Tibial nerve (tissue), 4 donors: ENCODE data around the gene MAGI2. TPM values are rescaled to one million over a fixed set of nuclear protein-coding genes. Genes with fewer than 3 reads are reported as not detected.
"Not testable (repeated sequence)": the region's sequence is repeated elsewhere in the genome, so short reads cannot be mapped to it uniquely, and the experiment has no call there.

Source experiments
- DNase-seq, 2 donors: peaks; one replicate each; pipeline ENCODE4 v3.0.0-alpha.2; 2019; ENCODE audit warnings: low spot score in 2 of 2
- H3K27ac ChIP-seq, 4 donors: fragments of 200-600 bp; sonication (generic) in 3 of 4; one replicate each; pipeline ENCODE4 v1.5.1; 2017 to 2019; ENCODE audit warnings: mild to moderate bottlenecking in 1 of 4
- H3K27me3 ChIP-seq, 2 donors: fragments of 200-600 bp; sonication (generic) in 1 of 2; one replicate each; pipeline versions ENCODE4 v1.5.1 to v1.6.0; 2017 to 2019
- H3K36me3 ChIP-seq, 3 donors: fragments of 200-600 bp; sonication (generic); one replicate each; pipeline ENCODE4 v1.5.1; 2018 to 2019
- H3K4me1 ChIP-seq, 4 donors: fragments of 200-600 bp; sonication (generic) in 3 of 4; one replicate each; pipeline ENCODE4 v1.5.1; 2017 to 2019
- H3K4me3 ChIP-seq, 4 donors: fragments of 200-600 bp; sonication (generic) in 3 of 4; one replicate each; pipeline ENCODE4 v1.5.1; 2017 to 2019; ENCODE audit warnings: mild to moderate bottlenecking in 1 of 4, moderate library complexity in 1 of 4
- H3K9me3 ChIP-seq, 4 donors: fragments of 200-600 bp; sonication (generic) in 3 of 4; one replicate each; pipeline ENCODE4 v1.5.1; 2017 to 2019
- EP300 ChIP-seq, 2 donors: sonication (generic); formaldehyde crosslinking; IDR thresholded peaks; one replicate each; pipeline ENCODE4 v1.6.1; 2017; ENCODE audit warnings: antibody characterized with exemption in 2 of 2, mild to moderate bottlenecking in 1 of 2
- POLR2A ChIP-seq, 2 donors: fragments of 450-650 bp; IDR thresholded peaks; one replicate each; pipeline ENCODE4 v1.6.1; 2017; ENCODE audit warnings: antibody characterized with exemption in 2 of 2, mild to moderate bottlenecking in 2 of 2, moderate library complexity in 2 of 2
- WGBS, 2 donors: methylation state at CpG; one replicate each; pipeline ENCODE4 v1.1.5; 2018; 5-methylcytosine and 5-hydroxymethylcytosine counted together
- total RNA-seq, 4 donors: library from RNA; depleted of rRNA; stranded (reverse); fragments of >200 nt; gene quantifications; one replicate each; pipeline ENCODE4 v1.1.0, GENCODE V29; 2016
- TF ChIP-seq, protein P1 (sequence below), 5 experiments: fragments of 200-600 bp in 3 of 5; fragments of 450-650 bp in 2 of 5; sonication (generic) in 3 of 5; IDR thresholded peaks; one replicate each; pipeline ENCODE4 v1.5.1; 2016 to 2019; ENCODE audit warnings: antibody characterized with exemption in 5 of 5, mild to moderate bottlenecking in 3 of 5, moderate library complexity in 2 of 5

MAGI2 gene
- total RNA-seq, 4 donors from 2014 or later, result 33.6 to 58.2 (median 55.6) TPM

DNA sequence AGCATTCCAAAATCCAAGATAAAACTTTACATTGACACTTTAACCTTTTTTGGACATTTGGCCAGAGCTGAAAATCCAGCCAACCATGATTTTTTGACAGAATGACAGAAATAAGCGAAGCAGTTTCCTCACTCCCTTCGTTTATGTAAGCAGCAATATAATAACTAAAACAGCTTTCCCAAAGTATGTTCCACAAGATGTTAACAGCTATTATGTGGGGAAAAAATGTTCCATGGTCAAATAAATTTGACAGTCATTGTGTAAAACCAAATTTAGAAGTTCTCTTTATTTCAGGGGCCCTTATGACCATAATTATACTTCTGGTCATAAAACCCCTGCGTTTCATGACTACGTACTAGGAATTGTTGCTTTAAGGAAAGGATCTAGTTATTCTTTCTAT lies 416.5 kb downstream of the MAGI2 start:
- no peaks in the 10 kb centered on the region for H3K9me3 ChIP-seq
- no peaks in the 10 kb centered on the region for H3K36me3 ChIP-seq
- WGBS, 2 donors, result 54 to 65% methylated on average over 4 of the region's 4 CpGs
- H3K4me3 ChIP-seq, result no peak overlapping the region
- TF ChIP-seq EP300 (IDR thresholded peaks at IDR 0.05) (no peak), POLR2A (IDR thresholded peaks at IDR 0.05) (no peak)
- TF ChIP-seq, protein P1, sequence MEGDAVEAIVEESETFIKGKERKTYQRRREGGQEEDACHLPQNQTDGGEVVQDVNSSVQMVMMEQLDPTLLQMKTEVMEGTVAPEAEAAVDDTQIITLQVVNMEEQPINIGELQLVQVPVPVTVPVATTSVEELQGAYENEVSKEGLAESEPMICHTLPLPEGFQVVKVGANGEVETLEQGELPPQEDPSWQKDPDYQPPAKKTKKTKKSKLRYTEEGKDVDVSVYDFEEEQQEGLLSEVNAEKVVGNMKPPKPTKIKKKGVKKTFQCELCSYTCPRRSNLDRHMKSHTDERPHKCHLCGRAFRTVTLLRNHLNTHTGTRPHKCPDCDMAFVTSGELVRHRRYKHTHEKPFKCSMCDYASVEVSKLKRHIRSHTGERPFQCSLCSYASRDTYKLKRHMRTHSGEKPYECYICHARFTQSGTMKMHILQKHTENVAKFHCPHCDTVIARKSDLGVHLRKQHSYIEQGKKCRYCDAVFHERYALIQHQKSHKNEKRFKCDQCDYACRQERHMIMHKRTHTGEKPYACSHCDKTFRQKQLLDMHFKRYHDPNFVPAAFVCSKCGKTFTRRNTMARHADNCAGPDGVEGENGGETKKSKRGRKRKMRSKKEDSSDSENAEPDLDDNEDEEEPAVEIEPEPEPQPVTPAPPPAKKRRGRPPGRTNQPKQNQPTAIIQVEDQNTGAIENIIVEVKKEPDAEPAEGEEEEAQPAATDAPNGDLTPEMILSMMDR (IDR thresholded peaks at IDR 0.05), result no peak
- no peak for DNase-seq
- H3K4me1 ChIP-seq, result peaks cover 0 to 4% (median 0%) of the 10 kb centered on the region in 4 donors
- H3K27me3 ChIP-seq, result no peaks in the 10 kb centered on the region
- no peak overlapping the region for H3K27ac ChIP-seq

DNA sequence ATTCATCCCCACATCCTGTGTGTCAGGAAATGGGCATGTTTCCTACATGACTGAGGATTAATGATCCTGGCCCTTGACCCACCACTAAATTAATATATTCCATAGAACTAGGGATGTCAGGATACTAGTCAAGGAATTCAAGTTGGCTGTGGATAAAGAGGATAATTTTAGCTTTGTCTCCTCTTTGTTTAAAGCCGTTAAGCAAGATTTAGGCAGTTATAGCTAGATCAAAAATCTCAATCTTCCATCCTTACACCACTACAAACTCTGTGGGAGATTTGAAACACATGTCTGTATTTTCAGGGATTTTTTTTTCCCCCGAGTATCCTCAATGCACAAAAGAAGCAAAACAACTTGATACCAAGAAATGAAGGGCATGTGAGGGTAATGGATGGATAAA lies 417.1 kb downstream of the MAGI2 start:
- H3K4me1 ChIP-seq, result peaks cover 0 to 4% (median 0%) of the 10 kb centered on the region in 4 donors

DNA sequence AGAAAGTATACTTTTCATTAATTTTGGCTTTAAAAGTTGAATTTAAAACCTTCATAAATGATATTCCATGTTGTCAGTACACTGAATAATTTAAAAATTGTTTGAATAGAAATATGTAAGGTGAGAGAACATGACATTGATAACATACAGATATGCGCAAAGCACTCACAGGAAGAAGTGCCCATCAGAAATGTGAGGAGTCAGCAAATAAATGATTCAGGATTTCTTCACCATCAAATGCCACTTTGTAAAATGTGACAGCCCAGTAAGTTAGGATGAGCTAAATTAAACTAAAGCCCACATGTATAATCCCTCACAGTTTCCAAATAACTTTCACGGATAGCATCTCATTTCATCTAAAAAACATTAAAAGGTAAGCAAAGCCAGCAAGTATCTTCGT lies 417.6 kb downstream of the MAGI2 start:
- DNase-seq, result no peak
- no peak overlapping the region for H3K4me3 ChIP-seq
- H3K27me3 ChIP-seq, result no peaks in the 10 kb centered on the region
- no peak overlapping the region for H3K27ac ChIP-seq
- no peaks in the 10 kb centered on the region for H3K9me3 ChIP-seq
- no peak for TF ChIP-seq POLR2A (IDR thresholded peaks at IDR 0.05)
- TF ChIP-seq, protein P1 (IDR thresholded peaks at IDR 0.05), result no peak
- H3K36me3 ChIP-seq, result no peaks in the 10 kb centered on the region
- H3K4me1 ChIP-seq, result peaks cover 0 to 4% (median 0%) of the 10 kb centered on the region in 4 donors
- WGBS, 2 donors, result 82 to 90% methylated on average over 3 of the region's 3 CpGs

More for the DNA sequence above, 417.1 kb downstream of the MAGI2 start:
- 50 to 54% methylated on average over 2 of the region's 2 CpGs for WGBS, 2 donors
- Histone ChIP-seq H3K36me3 (no peaks in the 10 kb centered on the region), H3K27ac (no peak overlapping the region), H3K9me3 (no peaks in the 10 kb centered on the region), H3K27me3 (no peaks in the 10 kb centered on the region), H3K4me3 (no peak overlapping the region)
- no peak for DNase-seq
- TF ChIP-seq POLR2A (IDR thresholded peaks at IDR 0.05) (no peak), EP300 (IDR thresholded peaks at IDR 0.05) (no peak)
- TF ChIP-seq, protein P1 (IDR thresholded peaks at IDR 0.05), result no peak

DNA sequence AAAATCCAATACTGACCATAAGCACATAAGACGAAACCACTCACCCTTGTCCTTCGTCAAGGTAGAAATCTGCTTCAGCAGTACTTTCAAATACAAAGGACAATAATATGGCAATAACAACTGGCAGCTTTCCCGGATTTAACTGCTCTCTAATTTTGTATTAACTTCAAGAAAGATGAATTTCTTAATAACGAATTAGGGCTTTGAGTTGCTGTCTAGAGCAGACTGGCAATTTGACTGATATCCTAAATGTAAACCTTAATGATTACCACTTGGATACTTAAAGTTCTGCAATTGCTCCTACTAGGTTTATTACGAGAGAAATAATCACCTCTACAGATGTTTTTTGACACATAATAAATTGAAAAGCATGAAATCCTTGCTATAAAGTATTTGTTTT lies 418.7 kb downstream of the MAGI2 start:
- H3K36me3 ChIP-seq, result no peaks in the 10 kb centered on the region
- 67 to 69% methylated on average over 5 of the region's 5 CpGs for WGBS, 2 donors
- no peaks in the 10 kb centered on the region for H3K9me3 ChIP-seq
- TF ChIP-seq EP300 (IDR thresholded peaks at IDR 0.05) (no peak), POLR2A (IDR thresholded peaks at IDR 0.05) (no peak)
- TF ChIP-seq, protein P1 (IDR thresholded peaks at IDR 0.05), result no peak
- no peaks in the 10 kb centered on the region for H3K27me3 ChIP-seq
- H3K4me3 ChIP-seq, result no peak overlapping the region
- no peak overlapping the region for H3K27ac ChIP-seq
- DNase-seq, result no peak
- H3K4me1 ChIP-seq, result peaks cover 0 to 4% (median 0%) of the 10 kb centered on the region in 4 donors

DNA sequence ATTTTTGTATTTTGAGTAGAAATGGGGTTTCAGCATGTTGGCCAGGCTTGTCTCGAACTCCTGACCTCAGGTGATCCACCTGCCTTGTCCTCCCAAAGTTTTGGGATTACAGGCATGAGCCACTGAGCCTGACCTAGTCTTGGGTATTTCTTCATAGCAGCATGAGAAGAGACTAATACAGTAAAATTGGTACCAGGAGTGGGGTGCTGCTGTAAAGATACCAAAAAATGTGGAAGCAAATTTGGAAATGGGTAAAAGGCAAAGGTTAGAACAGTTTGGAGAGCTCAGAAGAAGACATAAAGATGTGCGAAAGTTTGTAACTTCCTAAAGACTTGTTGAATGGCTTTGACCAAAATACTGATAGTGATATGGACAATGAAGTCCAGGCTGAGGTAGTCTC lies 433.8 kb downstream of the MAGI2 start:
- not testable (repeated sequence) for H3K27me3 ChIP-seq, H3K4me3 ChIP-seq, DNase-seq, H3K36me3 ChIP-seq, H3K27ac ChIP-seq, H3K4me1 ChIP-seq
- WGBS, 2 donors, result 79 to 83% methylated on average over 2 of the region's 2 CpGs
- H3K9me3 ChIP-seq, result peaks cover 0 to 60% (median 6%) of the 10 kb centered on the region in 4 donors

DNA sequence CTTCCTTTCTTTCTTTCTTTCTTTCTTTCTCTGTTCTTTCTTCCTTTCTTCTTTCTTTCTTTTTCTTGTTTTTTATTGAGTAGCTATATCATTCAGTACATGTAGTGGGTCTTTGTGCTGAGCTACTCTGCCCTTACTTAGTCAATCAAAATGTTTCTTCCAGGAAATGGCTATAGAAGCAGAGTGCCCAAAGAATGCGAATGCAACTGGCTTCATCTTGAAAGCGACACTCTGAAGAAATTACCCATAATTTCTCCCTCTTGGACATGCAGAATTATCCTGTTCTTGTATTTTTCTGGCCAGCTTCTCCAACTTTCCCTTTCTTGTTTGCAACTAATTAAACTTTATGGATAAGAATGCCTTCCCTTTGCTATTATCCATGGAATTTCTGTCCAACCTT lies 441.5 kb downstream of the MAGI2 start:
- H3K27me3 ChIP-seq, result no peaks in the 10 kb centered on the region
- WGBS, 2 donors, result 95% methylated on average over 2 of the region's 2 CpGs
- H3K9me3 ChIP-seq, result no peaks in the 10 kb centered on the region
- no peaks in the 10 kb centered on the region for H3K36me3 ChIP-seq
- H3K4me3 ChIP-seq, result no peak overlapping the region
- TF ChIP-seq EP300 (IDR thresholded peaks at IDR 0.05), result no peak
- TF ChIP-seq, protein P1 (IDR thresholded peaks at IDR 0.05), result no peak
- no peak overlapping the region for H3K27ac ChIP-seq
- DNase-seq, result no peak
- peaks cover 0 to 10% (median 0%) of the 10 kb centered on the region in 4 donors for H3K4me1 ChIP-seq
